ENCODE measurements around the gene POP4.

Gene POP4

GRCh38 chr19:29596885-29597525 lies 9.1 kb upstream of the POP4 start:
- peak; percentile 52 for DNase-seq (ENCODE audit: low read depth)
- no peak overlapping the region for H3K4me3 ChIP-seq (replicated peaks; ENCODE audit: low read depth, low read length)
- peak; percentile 32 for TF ChIP-seq CTCF (IDR thresholded peaks at IDR 0.05; ENCODE audit: low read length, missing control alignments)

- TF ChIP-seq CTCF (IDR thresholded peaks at IDR 0.05; ENCODE audit: low read length, missing control alignments): no peak
- no peak for DNase-seq (ENCODE audit: low read depth)
- no peak overlapping the region for H3K4me3 ChIP-seq (replicated peaks; ENCODE audit: low read depth, low read length)
Observed at GRCh38 chr19:29598036-29598435, 8.0 kb upstream of the POP4 start.

- no peak overlapping the region for H3K4me3 ChIP-seq (replicated peaks; ENCODE audit: low read depth, low read length)
- DNase-seq (ENCODE audit: low read depth): no peak
- no peak for TF ChIP-seq CTCF (IDR thresholded peaks at IDR 0.05; ENCODE audit: low read length, missing control alignments)
Observed at GRCh38 chr19:29598496-29598895, 7.6 kb upstream of the POP4 start.

GRCh38 chr19:29603308-29603707 lies 2.8 kb upstream of the POP4 start:
- H3K4me3 ChIP-seq (replicated peaks; ENCODE audit: low read depth, low read length): no peak overlapping the region
- DNase-seq (ENCODE audit: low read depth): no peak
- TF ChIP-seq CTCF (IDR thresholded peaks at IDR 0.05; ENCODE audit: low read length, missing control alignments): no peak

GRCh38 chr19:29606420-29606747 lies 301 bp downstream of the POP4 start:
- peak overlapping the region; percentile 100 for H3K4me3 ChIP-seq (replicated peaks; ENCODE audit: low read depth, low read length)
- DNase-seq (ENCODE audit: low read depth): no peak
- TF ChIP-seq CTCF (IDR thresholded peaks at IDR 0.05; ENCODE audit: low read length, missing control alignments): no peak

- TF ChIP-seq CTCF (IDR thresholded peaks at IDR 0.05; ENCODE audit: low read length, missing control alignments): no peak
- no peak for DNase-seq (ENCODE audit: low read depth)
- H3K4me3 ChIP-seq (replicated peaks; ENCODE audit: low read depth, low read length): no peak overlapping the region
Observed at GRCh38 chr19:29609636-29610035, 3.6 kb downstream of the POP4 start.

- TF ChIP-seq CTCF (IDR thresholded peaks at IDR 0.05; ENCODE audit: low read length, missing control alignments): no peak
- no peak for DNase-seq (ENCODE audit: low read depth)
- H3K4me3 ChIP-seq (replicated peaks; ENCODE audit: low read depth, low read length): no peak overlapping the region
Observed at GRCh38 chr19:29610213-29610573, 4.1 kb downstream of the POP4 start.

Measured in fibroblast of pulmonary artery (primary cell).